GM19239 (cell line): ENCODE data around the gene PACRG.

Experiments used
- DNase-seq: peaks from one replicate; pipeline ENCODE4 v3.0.0; 2011; ENCODE audit warnings: low spot score; ENCODE audit not compliant: insufficient read length
- FAIRE-seq: peaks from 2 replicates; lab custom pipeline; 2011; peaks lifted over from hg19 to GRCh38; lab: Jason Lieb, UNC

PACRG gene

DNA sequence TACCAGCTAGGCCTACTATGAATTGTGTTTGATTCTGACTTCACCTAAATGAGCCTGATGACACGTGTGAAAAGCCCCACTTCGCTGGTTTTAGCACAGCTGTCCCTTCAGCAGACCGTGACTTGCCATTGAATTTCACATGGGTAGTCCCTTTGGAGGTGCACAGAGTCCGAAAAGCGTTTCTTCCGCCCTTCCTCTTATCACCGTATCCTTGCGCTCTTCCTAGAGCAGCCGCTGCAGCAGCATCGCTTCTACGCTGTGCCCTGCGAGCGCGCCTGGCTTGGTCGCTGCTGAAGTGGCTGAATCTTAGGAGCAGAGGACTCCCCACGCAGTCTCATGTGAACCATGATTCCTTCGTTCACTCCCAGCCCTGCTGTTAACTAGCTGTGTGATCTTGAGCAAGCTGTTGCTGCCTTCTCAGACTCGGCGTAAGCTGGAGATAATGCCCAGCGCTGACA, 127.0 kb downstream of the PACRG start:
- no peak for FAIRE-seq

DNA sequence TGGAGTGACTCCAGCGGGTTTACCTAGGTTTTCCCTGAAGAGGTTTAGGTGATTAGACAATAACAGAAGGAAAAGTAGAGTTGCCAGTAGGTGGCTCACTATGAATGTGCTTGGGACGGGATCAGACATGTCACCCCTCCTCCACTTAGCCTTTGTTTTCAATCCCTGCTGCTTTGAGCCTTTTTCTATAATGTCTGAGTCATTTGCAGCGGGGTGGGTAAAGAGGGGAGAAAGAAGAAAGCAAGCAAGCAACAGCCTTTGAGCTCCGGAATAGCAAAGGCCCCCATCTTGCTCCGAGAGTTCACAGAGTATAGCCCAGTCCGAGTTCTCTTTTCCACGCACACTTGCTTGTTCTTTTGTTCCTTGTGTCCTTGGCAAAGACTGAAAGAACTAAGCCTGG, 129.1 kb downstream of the PACRG start:
- no peak for FAIRE-seq
- DNase-seq: no peak

More for the DNA sequence above, 127.0 kb downstream of the PACRG start:
- no peak for DNase-seq

DNA sequence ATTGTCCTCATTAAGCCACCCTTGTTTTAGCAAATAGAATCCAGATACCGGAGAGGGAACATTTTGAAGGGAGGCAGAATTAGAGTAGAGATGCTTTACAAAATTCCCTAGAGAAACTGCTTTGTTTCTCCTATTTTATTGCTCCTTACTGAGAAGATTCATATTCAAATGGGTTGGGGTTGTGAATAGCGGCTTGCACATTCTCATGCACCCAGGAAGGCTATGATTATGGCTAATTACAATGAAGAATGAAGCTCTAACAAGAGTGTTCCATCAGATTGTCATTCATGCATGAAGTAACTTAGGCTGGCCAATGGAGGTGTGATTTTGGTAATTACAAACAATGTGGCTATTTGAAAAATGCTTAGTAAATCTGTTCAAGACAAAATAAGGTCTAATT, 129.6 kb downstream of the PACRG start:
- FAIRE-seq (no peak), DNase-seq (no peak)

DNA sequence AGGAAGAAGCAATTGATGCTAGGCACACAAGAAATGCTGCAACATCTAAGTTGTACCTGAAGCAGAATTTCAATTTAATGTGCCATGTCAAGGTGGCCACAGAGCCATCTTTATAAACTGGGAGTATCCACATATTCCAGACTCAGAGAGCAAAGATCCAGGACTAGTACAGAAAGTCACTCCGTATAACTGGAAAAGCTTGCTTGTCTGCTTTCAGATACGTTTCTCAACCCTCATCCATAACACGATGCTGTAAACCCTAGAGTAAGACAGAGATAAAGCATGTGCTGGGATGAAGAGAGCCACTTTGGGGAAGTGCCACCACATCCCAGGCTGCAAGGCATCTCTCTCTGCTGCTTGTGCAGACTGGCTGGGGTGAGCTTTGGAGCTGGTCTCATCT, 134.7 kb downstream of the PACRG start:
- no peak for FAIRE-seq
- DNase-seq: no peak

DNA sequence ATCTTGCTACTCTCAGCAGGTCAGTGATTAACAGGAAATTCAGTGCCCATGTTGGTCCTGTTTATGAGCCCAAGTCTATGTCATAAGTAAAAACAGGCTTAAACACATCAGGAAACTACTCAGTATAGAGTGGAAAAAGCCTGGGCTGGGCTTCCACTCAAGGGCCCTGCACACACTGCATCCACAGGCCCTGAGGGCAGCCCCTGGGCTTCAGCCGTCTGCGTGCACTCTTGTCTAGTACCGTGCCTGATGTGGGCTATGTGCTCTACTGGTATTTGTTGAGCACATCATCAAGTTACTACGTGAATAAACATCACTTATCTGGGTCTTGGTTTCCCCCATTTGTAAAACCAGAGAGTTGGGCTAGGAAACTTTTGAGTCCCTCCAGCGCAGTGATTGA, 135.2 kb downstream of the PACRG start:
- no peak for DNase-seq
- FAIRE-seq: no peak

GRCh38 chr6:162863821-162864220, 136.0 kb downstream of the PACRG start:
- FAIRE-seq (no peak), DNase-seq (no peak)

DNA sequence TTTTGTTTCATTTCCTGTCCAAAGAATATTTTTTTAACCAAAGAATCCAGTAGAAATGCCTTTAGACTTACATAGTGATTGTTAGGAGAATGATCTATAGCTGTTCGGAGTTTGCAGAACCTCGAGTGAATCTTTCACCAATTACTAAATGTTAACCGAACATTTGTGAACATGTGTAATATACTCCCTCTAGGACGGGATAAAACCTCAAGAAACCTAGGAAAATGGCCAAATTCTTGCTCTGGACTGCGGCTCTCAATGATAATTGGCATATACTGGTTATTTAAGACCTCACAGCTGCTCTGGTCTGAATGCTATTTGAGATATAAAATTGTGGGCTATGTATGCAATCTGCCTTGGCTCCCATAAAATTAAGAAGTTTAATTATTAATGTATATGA, 137.1 kb downstream of the PACRG start:
- DNase-seq: no peak
- no peak for FAIRE-seq

DNA sequence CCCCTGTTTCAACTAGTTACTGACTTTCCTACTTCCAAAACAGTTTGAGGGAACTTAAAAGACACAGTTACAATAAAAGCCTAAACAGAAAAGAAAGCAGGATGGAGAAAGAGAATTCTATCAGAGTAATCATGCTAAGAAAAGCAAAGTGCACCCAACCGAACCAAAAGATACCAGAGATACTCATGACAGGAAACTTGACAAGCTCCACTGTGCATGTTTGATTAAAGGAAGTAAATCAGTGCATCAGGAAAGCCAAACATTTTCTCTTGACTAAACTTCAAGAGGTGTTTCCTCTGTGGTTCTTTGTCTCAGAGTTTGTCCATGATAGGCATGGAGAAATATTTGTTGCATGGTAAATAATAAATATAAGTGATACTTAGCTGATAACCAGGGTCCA, 138.9 kb downstream of the PACRG start:
- no peak for DNase-seq
- no peak for FAIRE-seq

DNA sequence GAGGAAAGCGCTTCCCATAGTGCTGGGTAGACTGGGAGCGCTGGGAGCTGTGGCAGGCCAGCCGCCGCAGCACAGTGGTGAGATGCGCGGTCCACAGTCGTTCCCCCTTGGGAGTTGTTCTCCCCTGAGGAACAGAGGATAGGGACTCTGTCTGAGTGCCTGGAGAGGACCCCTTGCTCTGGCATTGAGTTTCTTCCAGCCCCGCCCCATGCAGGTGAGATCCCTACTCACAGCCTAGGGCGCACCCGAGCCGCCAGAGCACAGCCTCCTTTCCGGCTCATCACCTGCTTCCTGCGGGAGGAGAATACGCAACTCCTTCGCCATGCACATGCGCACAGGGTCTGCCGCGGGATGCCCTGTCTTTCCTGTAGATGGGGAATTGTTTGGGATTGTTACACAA, 140.6 kb downstream of the PACRG start:
- DNase-seq (no peak), FAIRE-seq (no peak)

DNA sequence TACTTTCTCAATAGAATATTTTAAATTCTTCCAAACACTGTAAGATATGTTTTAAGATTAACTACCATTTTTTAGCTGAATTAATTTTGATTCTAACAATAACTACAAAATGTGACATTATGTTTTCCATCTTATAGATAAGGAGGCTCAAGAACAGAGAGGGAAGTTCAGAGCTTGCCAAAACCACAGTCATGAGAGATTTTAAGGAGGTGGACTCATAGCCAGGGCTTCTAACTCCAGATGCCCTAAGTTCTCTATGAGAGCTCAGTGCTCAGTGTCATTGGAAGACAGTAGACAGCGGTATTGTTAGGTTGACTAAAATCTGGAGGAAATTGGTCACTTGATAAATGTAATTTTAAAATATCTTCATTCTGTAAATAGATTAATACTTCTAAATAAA, 144.2 kb downstream of the PACRG start:
- FAIRE-seq (no peak), DNase-seq (no peak)

GRCh38 chr6:162873537-162873936, 145.8 kb downstream of the PACRG start:
- FAIRE-seq (no peak), DNase-seq (no peak)

GRCh38 chr6:162875070-162875469, 147.3 kb downstream of the PACRG start:
- DNase-seq (no peak), FAIRE-seq (no peak)

DNA sequence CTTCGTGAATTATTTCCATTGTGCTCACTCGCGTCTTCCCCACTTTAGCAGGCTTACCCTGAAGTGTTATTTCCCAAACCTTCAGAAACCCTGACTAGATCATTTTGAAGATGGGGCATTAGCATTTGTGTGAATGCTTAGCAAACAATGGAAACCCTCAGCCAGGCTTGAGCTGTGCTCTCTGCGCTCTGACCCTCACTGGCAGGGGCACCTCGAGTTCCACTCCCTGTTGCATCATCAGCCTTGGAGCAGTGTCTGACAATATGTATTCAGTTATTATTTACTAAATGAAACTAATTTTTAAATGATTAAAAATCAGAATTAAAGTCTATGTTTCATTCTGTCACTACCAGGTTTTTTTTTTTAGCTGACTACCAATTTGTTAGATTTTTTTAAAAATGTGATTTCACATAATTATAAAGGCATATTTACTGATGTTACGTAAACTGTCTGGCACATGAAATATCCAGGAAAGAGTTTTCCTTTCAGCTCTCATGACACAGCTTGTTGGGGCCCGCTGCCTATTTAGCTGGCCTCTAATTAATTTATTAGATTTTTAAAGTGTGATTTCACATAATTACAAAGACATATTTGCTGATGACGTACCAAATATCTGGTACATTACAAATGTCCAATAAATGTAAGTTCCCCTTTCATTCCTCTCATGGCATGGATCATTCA, 155.2 kb downstream of the PACRG start:
- no peak for FAIRE-seq
- DNase-seq: no peak

DNA sequence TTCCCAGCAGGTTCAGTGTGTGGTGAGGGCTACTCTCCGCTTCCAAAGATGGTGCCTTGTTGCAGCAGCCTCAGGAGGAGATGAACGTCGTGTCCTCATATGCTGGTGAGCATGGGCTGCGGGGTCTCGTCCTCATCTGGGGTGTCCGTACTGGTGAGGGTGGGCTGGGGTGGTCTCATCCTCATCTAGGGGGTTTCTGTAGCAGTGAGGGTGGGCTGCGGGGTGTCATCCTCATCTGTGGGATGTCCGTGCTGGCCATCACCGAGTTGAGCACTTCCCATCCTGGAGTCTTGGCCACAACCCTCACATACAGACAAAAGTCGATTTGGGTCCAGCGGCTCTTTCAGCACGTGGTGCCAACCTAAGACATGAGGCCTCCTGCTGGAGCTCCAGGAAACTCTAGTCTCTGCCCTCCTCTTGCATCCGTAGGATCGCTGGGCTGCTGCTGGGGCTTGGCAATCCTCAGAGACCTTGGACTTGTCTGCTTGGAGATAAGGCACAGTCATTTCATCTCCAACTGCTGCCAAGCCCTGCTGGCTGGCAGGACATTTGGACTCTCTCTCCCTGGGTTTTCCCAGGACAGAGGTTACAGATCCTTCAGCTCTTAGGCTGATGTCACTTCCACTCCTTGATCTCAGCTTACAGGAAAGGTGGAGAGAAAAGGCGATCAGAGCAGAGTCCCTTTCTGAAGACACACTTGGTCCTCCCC, 160.4 kb downstream of the PACRG start:
- FAIRE-seq (no peak), DNase-seq (no peak)

GRCh38 chr6:162889303-162889702, 161.5 kb downstream of the PACRG start:
- DNase-seq (no peak), FAIRE-seq (no peak)

GRCh38 chr6:162898011-162898410, 170.2 kb downstream of the PACRG start:
- no peak for DNase-seq
- no peak for FAIRE-seq

DNA sequence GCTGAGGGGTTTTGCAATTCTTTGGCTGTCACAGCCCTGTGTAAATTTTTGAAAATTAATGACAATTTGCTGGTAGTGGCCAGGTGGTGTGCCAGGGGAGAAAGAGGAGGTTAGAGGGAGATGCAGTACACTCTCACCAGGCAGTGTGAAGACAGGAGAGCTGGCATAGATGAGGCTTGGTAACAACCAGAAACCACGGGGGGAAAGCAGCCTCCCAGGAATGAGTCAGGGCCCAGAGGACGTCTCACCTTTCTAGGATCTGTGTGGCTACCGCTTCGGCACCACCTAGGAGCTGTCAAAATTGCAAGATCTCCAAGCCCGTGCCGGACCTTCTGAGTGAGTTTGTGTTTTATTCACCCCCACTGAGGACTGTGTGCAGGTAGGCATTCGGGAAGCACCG, 171.4 kb downstream of the PACRG start:
- DNase-seq: no peak
- no peak for FAIRE-seq

DNA sequence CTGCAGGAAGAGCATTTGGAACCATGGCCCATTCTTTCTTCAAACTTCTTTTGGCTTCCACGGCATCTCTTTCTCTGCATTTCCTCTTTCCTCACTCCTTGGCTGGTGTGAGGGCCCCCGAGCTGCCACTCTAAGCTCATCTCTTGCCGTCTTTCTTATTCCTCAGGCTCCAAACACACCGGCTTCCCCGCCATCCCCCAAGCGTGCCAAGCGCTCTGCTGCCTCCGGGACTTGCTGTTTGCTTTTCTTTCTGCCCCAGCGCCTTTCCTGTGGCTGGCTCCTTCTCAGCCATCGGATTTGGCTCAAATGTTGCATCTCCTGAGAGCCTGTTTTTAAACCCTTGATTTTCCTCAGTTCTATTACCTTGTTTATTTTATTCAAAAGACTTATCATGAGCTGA, 172.7 kb downstream of the PACRG start:
- DNase-seq (no peak), FAIRE-seq (no peak)

DNA sequence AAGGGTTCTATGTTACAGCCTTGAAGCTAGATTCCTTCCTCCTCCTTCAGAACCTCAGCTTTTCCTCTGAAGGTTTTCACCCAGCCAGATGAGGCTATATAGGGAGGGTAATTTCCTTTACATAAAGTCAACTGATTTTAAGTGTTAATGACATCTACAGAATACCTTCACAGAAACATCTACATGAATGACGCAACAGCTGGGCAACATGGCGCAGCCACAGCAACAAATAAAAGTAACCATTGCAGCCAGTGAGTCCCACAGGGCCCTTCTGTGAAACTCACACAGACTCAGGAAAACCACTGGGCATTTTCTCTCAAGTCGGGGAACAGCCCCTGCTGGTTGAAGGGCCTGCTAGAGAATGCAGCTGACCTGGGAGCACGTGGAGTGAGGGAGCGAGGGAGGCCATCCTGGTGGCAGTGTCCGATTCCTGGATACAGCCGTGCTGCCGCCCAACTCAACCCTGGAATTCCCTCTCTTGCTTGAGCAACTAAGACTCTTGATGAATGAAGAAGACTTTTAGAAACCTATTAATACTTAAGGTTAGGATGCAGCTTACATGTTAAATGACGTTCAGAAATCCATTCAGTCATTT, 176.4 kb downstream of the PACRG start:
- DNase-seq (no peak), FAIRE-seq (no peak)

DNA sequence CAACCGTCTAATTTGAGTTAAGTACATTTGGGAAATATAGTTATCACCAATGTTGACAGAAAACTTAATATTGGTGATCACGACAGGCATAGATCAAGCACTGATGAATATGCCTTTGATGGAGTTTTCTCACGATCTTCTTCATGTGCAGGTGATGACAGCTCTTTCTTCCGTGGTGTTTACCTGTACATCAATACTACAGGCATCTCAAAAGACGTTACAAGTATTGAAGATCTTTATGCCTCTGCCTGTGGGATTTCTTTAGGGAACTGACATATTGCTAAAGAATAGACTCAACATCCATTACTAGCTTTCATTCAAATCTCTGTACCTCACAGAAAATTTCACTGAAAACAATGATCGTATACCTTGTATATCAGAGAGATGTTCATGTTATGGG, 178.7 kb downstream of the PACRG start:
- FAIRE-seq: no peak

DNA sequence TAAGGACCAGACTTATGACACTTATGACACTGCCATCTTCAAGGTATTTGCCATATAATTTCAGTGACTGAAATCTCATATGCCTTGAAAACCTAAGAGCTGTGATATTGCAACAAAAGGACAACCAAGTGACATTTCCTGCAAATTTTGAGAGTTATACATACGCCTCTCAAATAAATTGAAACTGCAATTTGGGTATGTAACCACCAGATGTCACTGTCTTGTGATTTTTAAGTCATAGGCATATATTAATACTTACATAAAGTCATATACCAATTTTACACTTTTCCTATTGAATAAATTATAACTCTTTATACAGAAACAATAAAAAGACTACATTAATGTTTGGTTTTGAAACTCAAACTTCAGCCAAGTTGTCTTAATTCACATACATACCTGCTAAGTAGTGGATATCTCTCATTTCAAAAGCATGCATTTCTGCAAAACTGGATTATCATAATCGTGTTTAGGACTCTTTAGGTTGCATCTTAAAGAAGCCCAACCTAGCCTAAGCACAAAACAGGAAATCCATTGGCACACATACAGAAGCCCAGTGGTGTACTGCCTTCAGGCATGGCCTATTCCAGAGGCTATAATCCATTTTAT, 180.2 kb downstream of the PACRG start:
- no peak for FAIRE-seq
- DNase-seq: no peak

More for the DNA sequence above, 178.7 kb downstream of the PACRG start:
- DNase-seq: no peak
